SK-N-DZ (cell line): ENCODE results near the gene AUTS2.

Experiments used
- DNase-seq: peaks from one replicate; pipeline ENCODE4 v3.0.0-alpha.2; 2015; ENCODE audit warnings: low spot score

Gene AUTS2

GRCh38 chr7:70679661-70680060 lies 1081.4 kb downstream of the AUTS2 start:
- DNase-seq, result no peak

GRCh38 chr7:70680306-70680705 lies 1082.0 kb downstream of the AUTS2 start:
- no peak for DNase-seq

GRCh38 chr7:70680743-70681468 lies 1082.6 kb downstream of the AUTS2 start:
- no peak for DNase-seq

DNA sequence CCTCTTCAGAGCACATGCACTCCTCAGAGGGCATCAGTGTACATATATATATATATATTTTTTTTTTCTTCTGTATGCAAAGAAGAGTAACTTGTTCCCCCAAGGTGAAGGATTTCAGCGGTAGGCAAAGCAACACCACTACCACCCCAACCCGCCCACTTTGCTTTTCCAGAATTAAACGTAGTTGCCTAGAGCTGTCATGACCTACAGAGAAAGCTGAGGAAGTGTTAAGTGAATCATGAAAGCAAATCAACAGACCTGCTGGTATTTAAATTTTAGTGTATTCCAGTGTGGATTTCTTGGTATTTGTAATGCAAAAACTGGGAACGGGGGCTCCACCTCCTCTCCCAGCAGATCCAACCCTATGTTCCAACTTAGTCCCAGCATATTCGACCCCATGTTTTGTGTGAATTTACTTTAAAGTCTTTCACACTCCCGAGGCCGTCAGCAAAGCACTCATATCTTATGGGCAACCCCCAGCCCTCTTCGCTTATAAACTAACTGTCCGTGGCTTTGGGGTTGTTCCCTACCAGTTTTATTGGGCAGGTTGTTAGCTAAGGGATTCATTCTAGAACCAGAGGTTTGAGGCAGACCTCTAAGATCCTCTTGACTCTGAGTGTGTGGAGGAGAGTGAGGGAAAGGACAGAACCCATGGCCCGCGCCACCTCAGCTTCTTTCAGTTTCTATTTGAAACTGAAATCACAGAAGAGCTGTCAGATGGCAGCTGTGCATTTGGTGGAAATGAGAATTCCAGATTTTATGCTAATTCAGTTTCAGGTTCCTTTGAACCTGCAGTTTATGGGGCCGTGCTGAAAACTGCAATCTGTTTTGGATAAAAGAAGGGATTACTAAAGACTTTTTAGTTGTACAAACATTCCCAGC lies 1083.4 kb downstream of the AUTS2 start:
- no peak for DNase-seq

GRCh38 chr7:70684173-70684572 lies 1085.9 kb downstream of the AUTS2 start:
- DNase-seq, result no peak

- DNase-seq, result no peak
Observed at GRCh38 chr7:70693321-70693685, 1095.0 kb downstream of the AUTS2 start.

GRCh38 chr7:70693686-70694433 lies 1095.6 kb downstream of the AUTS2 start:
- DNase-seq, result peak; percentile 72

DNA sequence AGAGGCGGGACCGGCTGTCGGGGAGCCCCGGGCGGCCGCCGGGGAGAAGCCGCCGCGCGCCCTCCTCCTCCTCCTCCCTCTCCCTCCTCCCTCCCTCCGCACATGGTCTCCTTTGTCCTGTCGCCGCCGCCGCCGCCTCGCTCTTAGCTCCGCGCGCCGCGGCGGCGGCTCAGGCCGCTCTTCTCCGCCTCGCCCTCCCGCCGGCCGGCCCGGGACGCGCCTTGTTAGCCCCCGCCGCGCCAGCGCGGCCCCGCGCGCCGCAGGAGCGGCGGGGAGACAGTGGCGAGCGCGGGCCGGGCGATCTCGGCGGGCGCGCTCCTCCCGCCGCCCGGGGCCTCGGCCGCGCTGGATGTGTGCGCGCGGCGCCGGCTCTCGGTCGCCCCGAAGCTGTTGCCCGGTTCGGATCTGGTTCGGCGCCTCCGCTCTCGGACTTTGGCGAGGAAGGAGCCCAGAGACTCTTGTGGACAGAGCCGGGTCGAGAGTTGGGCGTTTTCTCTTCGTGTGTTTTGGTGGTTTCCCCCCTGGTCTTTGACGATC lies 1096.2 kb downstream of the AUTS2 start:
- peak; percentile 44 for DNase-seq

GRCh38 chr7:70694971-70695794 lies 1096.9 kb downstream of the AUTS2 start:
- DNase-seq, result peak; percentile 35

- no peak for DNase-seq
Observed at GRCh38 chr7:70695795-70696083, 1097.5 kb downstream of the AUTS2 start.

DNA sequence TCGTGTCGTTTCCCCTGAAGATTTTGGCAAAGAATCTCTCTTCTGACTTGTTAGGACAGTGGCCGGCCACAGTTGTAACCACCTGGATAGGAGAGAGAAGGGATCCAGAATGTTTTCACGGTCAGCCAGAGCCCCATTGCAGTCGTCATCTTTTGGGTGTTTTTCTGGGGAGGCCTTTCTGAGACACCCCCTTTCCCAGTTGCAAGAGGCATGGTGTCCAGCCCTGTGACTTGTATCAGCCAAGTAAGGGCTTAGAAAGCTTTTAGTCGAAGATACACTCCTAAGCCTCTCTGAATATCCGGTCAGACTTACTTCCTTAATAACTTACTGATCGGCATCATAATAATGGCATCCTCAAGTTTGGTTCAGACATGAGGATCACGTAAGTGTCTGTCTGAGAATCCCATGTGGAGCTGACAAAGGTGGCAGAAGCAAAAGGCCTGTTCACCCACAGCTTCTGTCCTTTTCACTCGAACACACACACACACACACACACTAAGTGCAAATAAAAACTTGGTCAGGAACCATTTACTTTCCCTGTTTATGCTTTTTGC lies 1098.0 kb downstream of the AUTS2 start:
- peak; percentile 29 for DNase-seq

- peak; percentile 68 for DNase-seq
Observed at GRCh38 chr7:70698219-70698832, 1100.1 kb downstream of the AUTS2 start.

- DNase-seq, result no peak
Observed at GRCh38 chr7:70699271-70699670, 1101.0 kb downstream of the AUTS2 start.

DNA sequence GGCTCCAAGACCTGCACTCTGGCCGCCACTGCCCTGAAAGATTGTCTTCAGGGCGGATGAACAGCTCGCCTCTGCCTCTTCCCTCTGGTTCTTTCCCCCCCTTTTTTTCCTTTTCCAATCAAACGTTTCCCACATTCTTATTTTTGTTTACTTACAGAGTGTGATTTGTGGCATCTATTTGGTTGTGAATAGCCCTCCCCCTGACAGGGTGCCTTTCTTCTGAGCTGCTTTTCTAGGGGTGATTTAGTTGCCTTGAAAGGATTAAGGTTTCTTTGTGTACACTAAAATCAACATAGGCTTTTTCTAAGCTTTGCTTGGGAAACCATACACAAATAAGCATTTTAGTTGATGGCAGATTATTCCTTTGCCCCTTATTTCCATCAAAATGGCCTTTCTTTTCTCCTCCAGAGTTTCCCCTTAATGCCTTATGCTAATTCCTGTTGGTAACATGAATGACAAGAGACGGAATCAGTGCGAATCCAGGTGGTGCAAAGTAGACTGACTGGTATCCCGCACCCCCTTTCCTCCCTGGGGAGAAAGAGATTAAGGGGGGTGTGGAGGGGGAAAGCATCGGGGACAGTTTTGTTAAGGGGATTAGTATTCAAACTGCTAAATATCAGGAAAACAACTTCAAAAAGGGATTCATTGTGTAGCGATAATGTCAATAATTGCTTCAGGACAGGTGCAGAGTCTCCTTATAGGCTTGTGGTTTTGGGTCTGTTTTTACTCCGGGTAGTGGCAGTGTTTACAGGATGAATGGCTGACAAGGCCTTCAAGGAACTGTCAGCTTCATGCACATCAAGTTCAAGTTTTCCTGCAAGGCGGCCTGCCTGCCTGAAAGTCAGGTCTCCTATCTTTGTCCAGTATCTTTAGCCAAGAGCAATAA lies 1102.0 kb downstream of the AUTS2 start:
- DNase-seq, result peak; percentile 45

DNA sequence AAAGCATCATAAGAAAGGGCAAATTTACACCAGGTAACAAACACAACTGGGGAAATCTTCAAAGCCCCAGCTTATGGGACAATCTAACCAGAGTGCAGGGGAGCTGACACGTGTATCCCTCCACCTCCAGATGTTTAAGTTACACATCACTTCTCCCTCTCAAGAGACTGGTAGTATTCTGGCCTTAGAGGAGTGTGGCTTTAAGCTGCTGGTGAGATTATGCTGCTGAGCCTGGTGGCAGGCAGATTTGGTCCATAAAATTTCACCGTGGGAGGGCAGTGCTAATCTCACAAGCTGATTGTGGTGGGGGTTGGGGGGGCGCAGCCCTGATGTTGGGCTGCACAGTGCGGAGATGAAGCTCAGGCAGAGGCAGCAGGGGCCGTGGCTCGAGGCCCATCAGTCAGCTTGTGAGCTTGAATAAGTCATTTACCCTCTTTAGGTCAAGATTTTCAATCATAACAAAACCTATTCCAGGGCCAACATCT lies 1102.7 kb downstream of the AUTS2 start:
- no peak for DNase-seq

DNA sequence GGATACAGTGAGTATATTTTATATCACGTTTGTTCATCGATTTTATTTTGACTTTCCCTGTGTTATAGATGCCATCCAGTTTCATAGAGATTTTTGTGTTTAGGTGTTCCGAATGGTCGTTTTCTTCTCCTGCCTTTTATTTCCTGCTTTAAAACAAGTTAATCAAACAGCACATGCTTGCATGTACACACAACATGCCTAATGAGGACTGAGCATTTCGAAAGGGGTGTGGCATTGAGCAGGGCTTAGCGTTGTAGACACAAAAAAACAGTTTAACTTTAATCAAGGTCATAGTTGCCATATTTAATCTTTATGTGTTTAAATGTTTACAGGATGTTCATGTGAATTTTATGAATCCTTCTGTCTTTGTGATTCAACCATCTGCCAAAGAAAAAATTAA lies 1103.2 kb downstream of the AUTS2 start:
- no peak for DNase-seq

DNA sequence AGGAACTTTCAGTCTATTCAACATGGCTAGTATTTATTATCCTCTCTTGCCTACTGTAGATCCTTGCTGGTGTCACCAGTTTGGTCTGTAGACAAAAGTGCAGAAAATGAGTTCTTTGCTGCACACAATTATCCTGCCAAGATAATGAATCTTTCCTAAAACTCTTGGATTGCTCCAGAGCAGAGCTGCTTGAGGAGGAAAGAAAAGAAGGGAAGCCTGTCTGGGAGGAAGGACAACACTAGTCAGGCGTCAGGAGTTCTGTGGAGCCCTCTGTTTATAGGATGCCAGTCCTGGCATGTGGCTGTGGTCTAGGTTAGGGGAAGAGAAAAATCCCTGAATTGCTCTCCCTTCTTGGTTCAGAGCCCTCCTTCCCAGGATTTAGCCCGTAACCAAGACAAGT lies 1103.7 kb downstream of the AUTS2 start:
- no peak for DNase-seq

GRCh38 chr7:70703785-70704184 lies 1105.5 kb downstream of the AUTS2 start:
- DNase-seq, result no peak

GRCh38 chr7:70704831-70705346 lies 1106.6 kb downstream of the AUTS2 start:
- no peak for DNase-seq
